HG02885 (cell line): ENCODE results near the gene ACTL6B.
A peak's percentile ranks its signal among the peaks of the same experiment; 100 is the strongest.

Source experiments
- ATAC-seq: cut with Tn5 transposase; IDR thresholded peaks from one replicate; pipeline ENCODE4 v1.9.1; 2021; ENCODE audit warnings: mild to moderate bottlenecking; ENCODE audit not compliant: unreplicated experiment, poor library complexity

Gene ACTL6B

DNA sequence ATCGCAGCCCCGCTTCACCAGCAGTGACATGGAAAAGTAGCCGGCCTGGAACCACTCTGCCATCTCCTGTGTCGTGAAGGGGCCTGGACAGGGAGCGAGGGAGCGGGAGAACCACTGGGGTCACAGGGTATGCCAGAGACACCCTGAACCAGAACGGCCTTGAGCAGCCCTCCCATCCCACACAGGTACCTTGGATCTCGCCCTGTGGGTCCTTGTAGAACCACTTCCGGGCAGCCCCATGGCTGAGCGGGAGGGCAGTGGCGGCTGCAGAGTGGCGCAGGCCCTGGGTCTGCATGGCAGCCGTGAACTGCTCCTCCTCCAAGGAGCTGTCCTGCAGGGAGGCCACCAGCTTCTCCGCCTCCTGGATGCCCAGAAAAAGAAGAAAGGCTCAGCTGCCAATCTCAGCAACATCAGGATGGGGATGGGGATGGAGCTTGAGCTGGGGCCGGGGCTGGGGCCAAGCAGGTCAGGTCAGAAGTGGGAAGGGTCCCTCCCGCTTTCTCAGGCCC, 28.3 kb upstream of the ACTL6B start:
- no peak for ATAC-seq

- ATAC-seq: no peak
Measured at GRCh38 chr7:100683659-100684533, 27.6 kb upstream of the ACTL6B start.

- no peak for ATAC-seq
Measured at GRCh38 chr7:100682991-100683658, 26.9 kb upstream of the ACTL6B start.

GRCh38 chr7:100682228-100682741, 26.0 kb upstream of the ACTL6B start:
- no peak for ATAC-seq

DNA sequence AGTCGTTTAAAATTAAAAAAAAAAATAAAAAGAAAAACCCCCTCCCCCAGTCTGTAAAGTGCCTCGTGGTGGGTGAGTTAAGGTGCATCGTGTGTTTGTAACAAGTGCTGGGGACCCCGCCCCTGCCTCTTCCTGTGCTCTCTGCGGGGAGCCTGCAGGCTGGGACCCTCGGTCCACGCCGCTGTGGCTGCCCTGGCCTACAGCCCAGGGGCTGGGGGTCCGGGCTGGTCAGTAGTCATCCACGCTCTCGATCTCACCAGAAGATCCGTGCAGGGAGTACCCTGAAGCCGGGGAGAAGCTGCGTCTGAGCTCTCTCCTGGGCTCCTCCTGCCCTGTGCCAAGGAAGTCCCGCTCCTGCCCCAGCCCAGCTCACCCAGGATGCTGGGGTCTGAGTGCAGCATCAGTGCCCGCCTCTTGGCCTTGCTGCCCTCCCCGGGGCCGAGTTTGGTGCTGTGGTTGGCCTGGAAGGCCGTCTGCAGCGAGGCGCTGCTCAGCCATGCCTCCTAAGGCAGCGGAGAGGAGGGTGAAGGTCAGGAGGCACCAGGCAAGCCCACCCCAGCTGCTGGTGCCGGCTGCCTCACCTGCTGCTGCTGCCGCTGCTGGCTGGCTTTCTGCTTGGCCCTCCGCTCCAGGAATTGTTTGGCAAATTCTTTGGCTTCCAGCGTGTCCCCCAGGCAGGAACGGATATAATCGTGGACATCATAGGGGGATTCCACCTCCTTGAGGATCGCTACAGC, 25.4 kb upstream of the ACTL6B start:
- ATAC-seq: no peak

DNA sequence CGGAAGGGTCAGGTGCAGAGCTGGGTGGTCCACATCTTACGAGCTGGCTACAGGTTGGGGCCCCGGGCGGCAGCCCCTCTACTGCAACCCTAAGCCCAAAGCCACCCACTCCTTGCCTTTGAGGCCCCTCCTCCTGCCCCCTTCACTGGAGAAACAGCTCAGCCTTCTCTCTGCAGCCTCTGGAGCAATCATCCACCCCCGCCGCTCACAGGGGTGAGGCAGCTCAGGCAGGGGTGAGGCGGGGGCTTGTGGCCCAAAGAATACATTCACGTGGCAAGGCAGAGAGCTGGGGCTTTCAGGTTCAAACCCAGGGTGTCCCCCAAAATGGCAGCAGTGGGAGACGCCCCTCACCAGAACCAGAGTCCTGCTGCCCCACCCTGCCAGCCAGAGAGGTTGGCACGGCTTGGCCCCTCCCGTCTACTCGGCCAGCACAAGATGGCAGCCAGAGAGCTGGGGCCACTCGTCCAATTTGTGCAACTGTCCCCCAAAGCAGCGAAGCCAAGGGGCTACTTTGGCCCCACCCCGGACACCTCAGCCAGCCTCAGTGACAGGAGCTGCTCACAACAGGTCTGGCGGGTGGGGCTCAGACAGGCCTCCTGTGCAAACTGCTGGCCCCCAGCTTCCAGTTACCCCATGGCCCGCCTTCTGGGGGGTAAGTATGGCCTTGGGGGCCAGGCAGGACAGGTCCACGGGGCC, 24.5 kb upstream of the ACTL6B start:
- no peak for ATAC-seq

GRCh38 chr7:100679927-100680575, 23.8 kb upstream of the ACTL6B start:
- ATAC-seq: no peak

GRCh38 chr7:100679129-100679926, 23.1 kb upstream of the ACTL6B start:
- ATAC-seq: no peak

DNA sequence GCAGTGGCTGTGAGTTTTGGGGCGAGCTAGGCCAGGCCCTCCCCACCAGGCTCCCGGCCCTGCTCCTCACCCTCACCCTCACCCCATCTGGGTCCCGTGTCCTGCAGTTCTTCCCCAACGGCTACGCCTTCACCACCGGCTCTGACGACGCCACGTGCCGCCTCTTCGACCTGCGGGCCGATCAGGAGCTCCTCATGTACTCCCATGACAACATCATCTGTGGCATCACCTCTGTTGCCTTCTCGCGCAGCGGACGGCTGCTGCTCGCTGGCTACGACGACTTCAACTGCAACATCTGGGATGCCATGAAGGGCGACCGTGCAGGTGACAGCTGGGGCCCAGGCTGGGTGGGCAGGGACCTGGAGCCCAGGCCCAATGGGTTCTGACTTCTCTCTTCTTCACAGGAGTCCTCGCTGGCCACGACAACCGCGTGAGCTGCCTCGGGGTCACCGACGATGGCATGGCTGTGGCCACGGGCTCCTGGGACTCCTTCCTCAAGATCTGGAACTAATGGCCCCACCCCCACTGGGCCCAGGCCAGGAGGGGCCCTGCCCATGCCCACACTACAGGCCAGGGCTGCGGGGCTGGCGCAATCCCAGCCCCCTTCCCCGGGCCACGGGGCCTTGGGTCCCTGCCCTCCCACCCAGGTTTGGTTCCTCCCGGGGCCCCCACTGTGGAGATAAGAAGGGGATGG, 22.2 kb upstream of the ACTL6B start:
- ATAC-seq: no peak

- ATAC-seq: no peak
Measured at GRCh38 chr7:100677308-100678267, 21.3 kb upstream of the ACTL6B start.

- ATAC-seq: no peak
Measured at GRCh38 chr7:100676501-100677306, 20.5 kb upstream of the ACTL6B start.

DNA sequence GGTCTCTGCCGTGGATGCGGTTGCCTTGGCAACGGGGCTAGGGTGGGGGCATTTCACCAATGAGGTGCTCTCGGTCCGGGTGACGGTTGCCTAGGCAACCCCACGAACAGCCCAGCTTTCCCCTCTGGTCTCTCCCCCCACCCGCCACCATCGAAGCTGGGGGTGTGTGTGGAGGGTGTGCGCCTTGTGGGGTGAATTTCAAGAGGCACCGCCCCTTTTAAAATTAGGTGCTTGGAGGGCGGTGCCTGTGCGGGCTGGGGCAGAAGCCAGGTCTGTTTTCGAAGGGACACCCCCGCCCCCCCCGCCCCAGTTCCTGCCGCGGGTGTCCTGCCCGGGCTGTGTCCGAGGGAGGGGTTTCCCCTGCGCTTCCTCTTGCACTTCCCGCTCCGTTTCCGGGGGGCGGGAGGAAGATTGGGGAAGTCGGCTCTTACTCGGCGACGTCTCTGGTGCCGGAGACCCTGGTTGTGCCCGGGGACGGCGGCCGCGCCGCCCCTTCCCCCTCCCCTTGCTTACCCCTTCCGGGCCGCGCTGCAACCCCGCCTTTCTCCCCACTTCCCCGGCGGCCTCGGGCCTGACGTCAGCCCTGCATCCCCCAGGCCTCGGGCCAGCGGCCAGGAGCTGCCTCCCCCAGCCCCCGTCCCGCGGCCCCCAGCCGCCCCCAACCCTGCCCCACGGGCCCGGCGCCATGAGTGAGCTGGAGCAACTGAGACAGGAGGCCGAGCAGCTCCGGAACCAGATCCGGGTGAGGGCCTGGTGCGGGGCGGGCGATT, 19.5 kb upstream of the ACTL6B start:
- ATAC-seq: peak; percentile 36

- no peak for ATAC-seq
Measured at GRCh38 chr7:100675105-100675451, 18.8 kb upstream of the ACTL6B start.

- no peak for ATAC-seq
Measured at GRCh38 chr7:100674411-100675104, 18.3 kb upstream of the ACTL6B start.

DNA sequence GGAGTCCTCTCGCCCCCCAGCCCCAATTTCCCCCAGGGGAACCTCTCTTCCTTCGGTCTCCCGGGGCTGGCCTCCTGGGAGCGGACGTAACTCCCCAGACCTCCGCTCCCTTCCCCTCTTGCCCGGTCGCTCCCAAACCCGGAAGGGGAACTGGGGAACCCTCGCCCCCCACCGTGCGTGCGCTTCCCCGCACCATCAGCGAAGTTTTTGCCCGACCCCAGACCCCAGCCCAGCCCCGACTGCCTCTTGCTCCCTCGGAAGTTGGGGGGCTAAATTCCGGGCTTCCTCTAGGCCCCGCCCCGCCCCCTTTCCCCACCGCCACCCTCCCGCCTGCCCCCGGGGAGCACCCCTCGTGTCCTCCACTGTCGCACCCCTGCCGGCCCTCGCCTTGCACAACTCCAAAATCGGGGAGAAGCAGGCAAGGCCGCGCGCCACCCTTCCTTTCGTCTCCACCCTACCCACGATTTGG, 17.7 kb upstream of the ACTL6B start:
- peak; percentile 1 for ATAC-seq
